GM19238 (cell line): ENCODE measurements around the gene TLR4.

Source experiments
- DNase-seq: peaks from one replicate; pipeline ENCODE4 v3.0.0; 2011; ENCODE audit warnings: low spot score; ENCODE audit not compliant: insufficient read length

TLR4 gene

GRCh38 chr9:117704024-117704575 is at the start of gene TLR4:
TLR4 (plus strand) TSS chr9:117704403; CDS start chr9:117704473, 70 bp downstream.
- DNase-seq = peak; percentile 48

GRCh38 chr9:117656002-117656401 is 48.2 kb upstream of the TLR4 start:
- no peak for DNase-seq

- no peak for DNase-seq
These were observed 41.6 kb upstream of the TLR4 start for GRCh38 chr9:117662651-117663050.

- no peak for DNase-seq
These were observed 39.8 kb upstream of the TLR4 start for GRCh38 chr9:117664419-117664818.

- no peak for DNase-seq
These were observed 38.4 kb upstream of the TLR4 start for GRCh38 chr9:117665601-117666385.

- no peak for DNase-seq
These were observed 32.7 kb upstream of the TLR4 start for GRCh38 chr9:117671468-117671867.

- no peak for DNase-seq
These were observed 31.8 kb upstream of the TLR4 start for GRCh38 chr9:117672369-117672768.

- DNase-seq = no peak
These were observed 26.6 kb upstream of the TLR4 start for GRCh38 chr9:117677572-117677971.

GRCh38 chr9:117678871-117679270 is 25.3 kb upstream of the TLR4 start:
- DNase-seq = no peak

GRCh38 chr9:117679416-117679815 is 24.8 kb upstream of the TLR4 start:
- no peak for DNase-seq

- DNase-seq = no peak
These were observed 22.3 kb upstream of the TLR4 start for GRCh38 chr9:117681888-117682287.

GRCh38 chr9:117682955-117683710 is 21.1 kb upstream of the TLR4 start:
- DNase-seq = no peak

- DNase-seq = no peak
These were observed 16.7 kb upstream of the TLR4 start for GRCh38 chr9:117687532-117687931.

- DNase-seq = no peak
These were observed 12.8 kb upstream of the TLR4 start for GRCh38 chr9:117691367-117691766.

GRCh38 chr9:117696154-117696553 is 8.0 kb upstream of the TLR4 start:
- no peak for DNase-seq

- DNase-seq = no peak
These were observed 7.2 kb upstream of the TLR4 start for GRCh38 chr9:117697046-117697445.

GRCh38 chr9:117703537-117703936 is 666 bp upstream of the TLR4 start:
- no peak for DNase-seq

GRCh38 chr9:117704597-117704996 is 394 bp downstream of the TLR4 start:
- DNase-seq = no peak

- no peak for DNase-seq
These were observed 1.2 kb downstream of the TLR4 start for GRCh38 chr9:117705386-117705785.

GRCh38 chr9:117706421-117707116 is 2.4 kb downstream of the TLR4 start:
- DNase-seq = no peak

GRCh38 chr9:117707561-117707960 is 3.4 kb downstream of the TLR4 start:
- no peak for DNase-seq

GRCh38 chr9:117709936-117710335 is 5.7 kb downstream of the TLR4 start:
- no peak for DNase-seq
